ENCODE measurements around the gene TEX22.

TEX22 gene

GRCh38 chr14:105442125-105442524, 43.8 kb downstream of the TEX22 start:
- no peak for DNase-seq (ENCODE audit: low read depth)
- no peak for TF ChIP-seq CTCF (IDR thresholded peaks at IDR 0.05; ENCODE audit: insufficient read depth, low read depth, low read length, missing control alignments)
- H3K4me3 ChIP-seq (ENCODE audit: low read length): no peak overlapping the region

- TF ChIP-seq CTCF (IDR thresholded peaks at IDR 0.05; ENCODE audit: insufficient read depth, low read depth, low read length, missing control alignments): no peak
- no peak overlapping the region for H3K4me3 ChIP-seq (ENCODE audit: low read length)
- no peak for DNase-seq (ENCODE audit: low read depth)
Measured at GRCh38 chr14:105442834-105443233, 44.5 kb downstream of the TEX22 start.

GRCh38 chr14:105444859-105445258, 46.5 kb downstream of the TEX22 start:
- DNase-seq (ENCODE audit: low read depth): no peak
- no peak overlapping the region for H3K4me3 ChIP-seq (ENCODE audit: low read length)
- TF ChIP-seq CTCF (IDR thresholded peaks at IDR 0.05; ENCODE audit: insufficient read depth, low read depth, low read length, missing control alignments): no peak

- no peak for DNase-seq (ENCODE audit: low read depth)
- no peak for TF ChIP-seq CTCF (IDR thresholded peaks at IDR 0.05; ENCODE audit: insufficient read depth, low read depth, low read length, missing control alignments)
- H3K4me3 ChIP-seq (ENCODE audit: low read length): no peak overlapping the region
Measured at GRCh38 chr14:105445290-105445689, 47.0 kb downstream of the TEX22 start.

GRCh38 chr14:105445901-105446845, 47.8 kb downstream of the TEX22 start:
- no peak for TF ChIP-seq CTCF (IDR thresholded peaks at IDR 0.05; ENCODE audit: insufficient read depth, low read depth, low read length, missing control alignments)
- no peak overlapping the region for H3K4me3 ChIP-seq (ENCODE audit: low read length)
- DNase-seq (ENCODE audit: low read depth): no peak

- no peak for DNase-seq (ENCODE audit: low read depth)
- TF ChIP-seq CTCF (IDR thresholded peaks at IDR 0.05; ENCODE audit: insufficient read depth, low read depth, low read length, missing control alignments): no peak
- no peak overlapping the region for H3K4me3 ChIP-seq (ENCODE audit: low read length)
Measured at GRCh38 chr14:105446971-105447370, 48.6 kb downstream of the TEX22 start.

Measured in epithelial cell of esophagus (primary cell).